Panc1 (cell line): ENCODE results near the gene CST4.

ENCODE experiments used
- CTCF ChIP-seq: fragments of 450-650 bp; IDR thresholded peaks from 2 replicates; pipeline ENCODE4 v1.5.1; 2017; ENCODE audit warnings: mild to moderate bottlenecking
- POLR2AphosphoS5 ChIP-seq: IDR thresholded peaks from 2 replicates; pipeline ENCODE4 v1.6.1; 2012; ENCODE audit warnings: mild to moderate bottlenecking, low read depth, low read length, moderate library complexity

- TF ChIP-seq CTCF (no peak), POLR2AphosphoS5 (no peak)
These were observed 39.6 kb downstream of the CST4 start for GRCh38 chr20:23649242-23649641.
